GM18868 (cell line): ENCODE measurements around the gene CNIH3.

Source experiments
- ATAC-seq: cut with Tn5 transposase; IDR thresholded peaks from one replicate; pipeline ENCODE4 v1.9.1; 2021; ENCODE audit warnings: mild to moderate bottlenecking, moderate library complexity; ENCODE audit not compliant: unreplicated experiment

CNIH3 gene

DNA sequence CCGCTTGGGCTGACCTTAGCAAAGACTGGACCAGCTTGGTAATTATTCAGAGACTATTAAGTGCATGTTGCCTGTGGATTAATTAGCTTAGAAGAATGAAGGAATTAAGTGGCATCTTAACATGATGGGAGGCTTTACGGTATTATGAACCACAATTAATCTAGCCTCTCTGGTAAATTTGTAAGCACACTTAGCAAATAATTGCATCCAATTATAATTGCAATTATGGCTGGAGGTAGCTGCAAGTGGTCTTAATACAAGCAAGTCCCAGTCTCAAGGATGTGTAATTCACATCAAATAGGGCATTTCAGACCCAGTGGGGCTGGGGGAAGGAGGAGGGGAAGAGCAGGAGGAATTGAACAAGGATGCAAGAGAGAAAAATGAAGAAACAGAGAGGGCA is 151.6 kb downstream of the CNIH3 start:
- no peak for ATAC-seq

- no peak for ATAC-seq
Measured at GRCh38 chr1:224768971-224769370, 152.9 kb downstream of the CNIH3 start.

- no peak for ATAC-seq
Measured at GRCh38 chr1:224769452-224770335, 153.6 kb downstream of the CNIH3 start.

DNA sequence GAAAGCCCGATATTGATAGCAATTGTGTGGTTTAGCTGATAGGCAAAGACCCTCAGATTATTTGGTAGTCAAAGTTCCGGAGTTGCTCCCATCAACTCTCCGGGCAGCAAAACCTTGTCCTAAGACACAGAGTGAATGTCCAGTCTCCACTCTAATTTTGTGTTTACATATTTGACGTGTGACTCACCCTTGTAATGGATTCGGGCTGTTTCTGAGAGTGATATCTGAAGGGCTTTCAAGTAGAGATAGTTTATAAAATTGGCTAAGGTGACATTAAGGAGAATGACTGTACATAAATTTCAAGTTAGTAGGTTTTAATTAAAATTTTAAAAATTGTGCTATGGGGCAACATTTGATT is 154.2 kb downstream of the CNIH3 start:
- no peak for ATAC-seq

GRCh38 chr1:224773646-224774045 is 157.5 kb downstream of the CNIH3 start:
- ATAC-seq = no peak

DNA sequence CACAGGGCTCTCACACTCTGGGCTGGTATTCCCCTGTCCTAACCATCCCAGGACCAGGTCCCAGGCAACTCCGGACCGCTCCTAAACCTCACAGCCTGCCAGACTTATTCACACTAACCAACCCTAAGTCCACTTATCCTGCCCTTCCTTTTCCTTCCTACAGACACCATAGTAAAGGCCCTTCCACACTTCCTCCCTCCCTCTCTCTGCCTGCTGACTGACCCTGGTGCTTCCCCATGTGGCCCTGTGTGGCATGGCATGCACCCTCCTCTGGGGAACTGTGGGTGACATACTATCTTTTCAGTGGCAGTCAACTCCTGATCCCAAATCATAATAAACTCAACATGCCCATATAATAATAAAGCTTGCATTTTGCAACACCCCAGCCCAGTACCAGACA is 158.3 kb downstream of the CNIH3 start:
- ATAC-seq = peak; percentile 78

GRCh38 chr1:224777180-224777579 is 161.1 kb downstream of the CNIH3 start:
- ATAC-seq = no peak

DNA sequence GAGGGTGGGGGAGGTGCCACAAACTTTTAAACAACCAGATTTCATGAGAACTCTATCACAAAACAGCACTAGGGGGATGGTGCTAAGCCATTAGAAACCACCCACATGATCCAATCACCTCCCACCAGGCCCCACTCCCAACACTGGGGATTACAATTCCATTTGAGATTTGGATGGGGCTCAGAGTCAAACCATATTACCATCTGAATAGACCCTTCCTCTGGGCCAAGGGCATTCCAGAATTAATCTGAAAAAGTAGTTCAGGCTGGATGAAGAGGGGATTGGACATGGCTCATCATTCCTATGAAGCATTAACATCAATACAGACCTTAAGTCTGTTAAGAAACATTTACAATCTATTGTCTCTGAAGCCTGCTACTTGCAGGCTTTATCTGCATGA is 163.4 kb downstream of the CNIH3 start:
- ATAC-seq = no peak

DNA sequence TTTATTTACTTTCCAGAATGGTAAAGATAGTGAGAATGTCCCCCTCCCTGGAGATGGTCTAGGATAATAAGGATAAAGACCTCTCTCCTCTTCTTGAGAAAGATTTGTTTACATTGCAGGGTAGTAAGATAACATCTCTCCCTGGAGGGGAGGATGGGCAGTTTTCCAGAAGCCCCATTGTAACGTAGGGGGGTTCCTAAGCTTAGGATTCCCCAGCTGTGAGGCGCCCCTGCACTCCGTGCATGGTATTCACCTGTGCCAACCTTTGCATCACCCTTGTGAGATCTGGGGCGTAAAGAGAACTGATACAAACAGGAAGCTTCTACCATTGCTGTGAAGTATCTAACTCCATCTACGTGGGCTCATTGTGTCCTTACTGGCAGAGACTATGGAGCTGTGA is 164.6 kb downstream of the CNIH3 start:
- no peak for ATAC-seq

GRCh38 chr1:224781800-224782199 is 165.7 kb downstream of the CNIH3 start:
- ATAC-seq = peak; percentile 54

GRCh38 chr1:224782281-224783000 is 166.3 kb downstream of the CNIH3 start:
- ATAC-seq = no peak

- ATAC-seq = peak; percentile 76
Measured at GRCh38 chr1:224783006-224783651, 167.0 kb downstream of the CNIH3 start.

DNA sequence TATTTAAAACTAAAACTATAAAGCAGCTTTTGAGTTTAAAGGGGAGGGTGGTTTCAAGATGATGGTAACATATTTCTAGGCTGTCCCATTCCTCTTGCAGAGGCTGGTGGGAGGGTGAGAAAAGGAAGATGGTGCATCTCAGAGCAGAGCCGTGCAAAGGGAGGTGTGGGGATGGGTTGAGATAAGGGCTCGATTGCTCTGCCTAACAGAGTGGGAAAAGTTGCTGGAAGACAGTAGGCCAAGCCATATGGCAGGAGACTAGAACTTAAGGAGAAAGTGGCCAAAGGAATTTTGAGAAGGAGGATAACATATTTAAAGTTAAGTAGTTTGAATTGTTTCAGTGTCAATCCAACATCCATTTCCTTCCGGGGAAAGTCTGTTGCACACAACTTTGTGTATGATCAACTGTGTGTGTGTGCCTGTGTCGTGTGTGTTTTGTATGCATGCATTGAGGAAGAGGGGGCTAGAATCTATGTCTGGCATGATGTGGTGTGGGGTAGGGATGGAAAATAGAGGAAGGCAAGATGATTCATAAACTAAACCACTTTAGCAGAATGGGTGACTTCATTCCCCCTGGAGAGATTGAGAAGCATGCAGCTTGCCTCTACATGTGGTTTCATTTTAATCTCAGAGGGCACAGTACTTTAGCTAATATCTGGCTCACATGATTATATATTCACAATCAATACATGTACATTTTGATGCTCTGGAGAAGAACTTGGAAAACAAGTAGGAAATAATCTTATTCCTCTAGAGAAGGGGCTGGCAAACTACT is 168.3 kb downstream of the CNIH3 start:
- no peak for ATAC-seq

GRCh38 chr1:224785040-224785328 is 168.9 kb downstream of the CNIH3 start:
- no peak for ATAC-seq

DNA sequence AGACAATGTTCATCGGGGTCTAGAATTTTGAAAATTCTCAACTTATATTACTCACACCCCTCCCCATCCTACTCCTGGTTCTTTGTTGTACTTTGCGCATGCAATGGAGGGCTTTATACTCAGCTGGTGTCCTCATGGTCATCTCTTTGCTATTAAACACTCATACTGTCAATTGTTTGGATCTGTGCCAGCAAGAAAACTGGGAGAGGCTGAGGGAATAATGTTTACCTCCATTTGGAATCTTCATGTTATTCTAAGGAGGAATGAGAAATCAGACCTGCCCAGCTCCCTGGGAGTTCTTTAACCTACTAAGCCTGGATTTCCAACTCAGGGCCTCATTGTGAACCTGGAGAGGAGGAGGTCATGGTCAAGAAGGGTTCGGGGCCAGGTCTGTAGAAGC is 169.5 kb downstream of the CNIH3 start:
- no peak for ATAC-seq

DNA sequence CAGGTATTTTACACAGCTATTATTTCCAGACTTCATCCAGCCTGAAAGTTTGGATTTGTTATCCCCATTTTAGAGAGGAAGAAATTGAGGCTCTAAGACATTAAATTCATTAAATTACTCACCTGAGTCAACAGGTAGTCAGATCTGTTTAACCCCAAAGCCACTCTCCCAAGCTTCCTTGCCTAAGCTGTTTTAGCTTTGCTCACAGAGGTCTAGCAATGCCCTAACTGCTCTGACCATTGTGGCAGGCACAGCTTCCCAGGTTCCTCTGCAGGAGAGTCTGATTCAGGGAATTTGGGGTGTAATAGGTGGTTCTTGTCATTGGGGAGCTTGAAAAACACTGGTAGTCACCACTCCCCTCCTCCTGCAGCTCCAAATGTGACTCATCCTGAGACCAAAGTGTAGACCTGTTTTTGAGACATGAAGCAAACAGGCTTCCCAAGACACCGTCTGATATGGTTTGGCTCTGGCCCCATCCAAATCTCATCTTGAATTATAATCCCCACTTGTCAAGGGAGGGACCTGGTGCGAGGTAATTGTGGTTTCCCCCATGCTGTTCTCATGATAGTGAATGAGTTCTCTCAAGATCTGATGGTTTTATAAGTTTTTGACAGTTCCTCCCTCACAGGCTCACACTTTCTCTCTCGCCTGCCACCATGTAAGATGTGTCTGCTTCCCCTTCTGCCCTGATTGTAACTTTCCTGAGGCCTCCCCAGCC is 170.6 kb downstream of the CNIH3 start:
- no peak for ATAC-seq

DNA sequence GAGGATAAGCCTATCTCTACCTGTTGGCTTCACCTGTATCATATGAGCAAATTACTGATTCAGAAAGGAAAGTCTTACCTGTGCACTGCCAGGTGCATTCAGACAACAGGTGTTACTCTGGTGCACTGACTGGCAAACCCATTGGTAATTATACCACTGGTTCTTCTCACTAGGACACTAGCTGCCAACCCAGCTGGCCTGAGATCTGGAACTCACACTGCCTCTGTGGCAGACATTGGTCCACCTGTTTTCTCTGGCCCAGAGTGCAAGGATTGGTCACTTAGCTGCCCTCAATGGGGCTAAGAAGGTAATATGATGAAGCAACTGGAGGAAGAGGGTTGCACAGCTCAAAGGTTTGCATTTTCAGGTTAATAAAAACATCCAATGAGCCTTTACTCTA is 173.2 kb downstream of the CNIH3 start:
- no peak for ATAC-seq
